ENCODE data around the gene NPHP4.

- TF ChIP-seq ELF1 (IDR thresholded peaks at IDR 0.05) = no peak
- TF ChIP-seq RFX5 (IDR thresholded peaks at IDR 0.05; ENCODE audit: low read length) = no peak
- TF ChIP-seq CTCF (IDR thresholded peaks at IDR 0.05) = no peak
- TF ChIP-seq TAF1 (IDR thresholded peaks at IDR 0.05; ENCODE audit: borderline replicate concordance, low read depth, low read length) = no peak
- no peak for TF ChIP-seq EZH2phosphoT487 (IDR thresholded peaks at IDR 0.05; ENCODE audit: borderline replicate concordance, low read depth)
- no peak for TF ChIP-seq EP300 (IDR thresholded peaks at IDR 0.05; ENCODE audit: borderline replicate concordance in 1 of 2, low read depth in 1 of 2, low read length in 1 of 2)
These were observed 116.1 kb downstream of the NPHP4 start for GRCh38 chr1:5876094-5876650.
